T-helper 1 cell treated with Interleukin-12 subunit alpha and Interleukin-12 subunit beta and Interleukin-4 antibody, amounts not matched to agents 30 ng/mL and 1 ng/mL, for 36 hours (primary cell): ENCODE data around the gene TPH2. TPM values are rescaled to one million over a fixed set of nuclear protein-coding genes. Genes with fewer than 3 reads are reported as not detected.

Source experiments
- intact Hi-C: fragments of 100-400 bp; cut with micrococcal nuclease; formaldehyde crosslinking; loops from one replicate; pipeline ENCODE4 v1.15.1; 2024
- total RNA-seq: library from RNA; stranded (reverse); gene quantifications from 2 replicates; pipeline ENCODE4 v1.2.3, GENCODE V29; 2022

TPH2 gene
- total RNA-seq, 1 donor from 2014 or later = not detected

GRCh38 chr12:72033991-72034390, 95.3 kb downstream of the TPH2 start:
- intact Hi-C loops = no loop called here

DNA sequence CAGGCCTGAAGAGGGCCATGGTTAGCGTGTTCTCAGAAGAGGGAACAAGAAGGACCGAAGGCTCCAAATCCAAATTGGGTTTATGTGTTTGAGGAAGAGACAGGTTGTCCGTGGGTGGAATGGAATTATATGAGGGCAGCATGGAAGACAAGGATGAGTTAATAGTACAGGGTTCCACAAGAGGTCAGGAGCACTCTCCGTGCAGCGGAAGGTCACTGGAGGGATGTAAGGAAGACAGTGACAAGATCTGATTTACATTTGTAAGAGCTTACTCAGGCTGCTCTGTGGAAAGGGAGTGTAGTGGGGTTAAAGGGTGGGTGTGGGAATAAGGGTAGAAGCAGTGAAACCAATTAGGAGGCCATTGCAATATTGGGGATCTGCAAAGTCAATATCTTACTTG, 97.0 kb downstream of the TPH2 start:
- intact Hi-C loops = no loop called here

- intact Hi-C loops = no loop called here
Measured at GRCh38 chr12:72036393-72036792, 97.7 kb downstream of the TPH2 start.

DNA sequence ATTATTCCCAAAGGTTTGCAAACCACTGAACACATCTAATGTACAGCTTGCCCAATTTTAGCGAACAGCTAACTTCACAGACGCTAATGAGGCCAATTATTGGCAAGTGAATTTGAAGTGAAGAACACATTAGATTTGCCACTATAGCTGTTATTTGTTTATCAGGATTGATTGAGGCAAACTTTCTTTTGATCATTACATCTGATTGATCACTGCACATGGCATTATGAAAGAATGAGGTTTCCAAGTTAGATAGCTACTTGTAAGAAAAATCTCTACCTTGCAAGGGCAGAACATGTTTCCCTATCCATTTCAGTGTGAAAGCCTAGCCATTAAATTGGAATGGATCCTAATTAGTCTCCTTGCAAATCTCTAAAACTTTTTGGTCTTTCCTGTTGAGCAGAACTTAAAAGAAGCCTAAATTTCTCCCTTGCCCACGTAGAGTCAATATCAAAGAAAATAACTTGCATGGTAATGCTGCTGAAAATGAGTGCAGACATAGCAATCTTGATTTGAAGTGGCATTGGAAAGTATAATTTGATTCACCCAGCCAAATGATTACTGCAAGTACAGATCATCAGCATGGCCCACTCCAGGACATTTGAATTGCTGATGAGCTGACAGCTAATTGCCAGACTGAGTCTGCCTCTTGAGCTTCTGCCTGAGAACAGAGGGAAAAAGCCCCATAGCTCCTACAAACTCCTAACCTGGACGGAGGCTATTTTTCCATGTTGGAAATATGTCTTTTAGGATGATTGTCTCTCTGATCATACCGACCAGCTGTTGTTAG, 98.6 kb downstream of the TPH2 start:
- intact Hi-C loops = no loop called here

DNA sequence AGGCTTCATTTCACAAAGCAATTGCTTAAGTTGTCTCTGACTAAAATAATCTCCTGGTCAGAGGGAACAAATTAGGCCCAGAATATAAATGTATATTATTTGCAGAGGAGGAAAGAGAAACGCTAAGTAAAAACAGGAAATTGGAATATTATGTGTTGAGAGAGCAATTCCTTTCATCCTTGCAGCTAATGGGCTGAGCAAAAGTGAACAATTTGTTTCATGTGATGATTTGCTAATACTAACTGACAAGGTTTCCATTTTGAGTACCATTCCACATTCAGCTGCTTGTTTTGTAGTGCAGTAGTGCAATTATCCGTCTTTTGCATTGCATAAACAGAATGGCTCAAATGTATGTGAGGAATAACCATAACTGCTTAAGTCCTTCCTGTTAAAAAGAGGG, 103.2 kb downstream of the TPH2 start:
- intact Hi-C loops = no loop called here

- intact Hi-C loops = no loop called here
Measured at GRCh38 chr12:72053604-72054003, 115.0 kb downstream of the TPH2 start.

DNA sequence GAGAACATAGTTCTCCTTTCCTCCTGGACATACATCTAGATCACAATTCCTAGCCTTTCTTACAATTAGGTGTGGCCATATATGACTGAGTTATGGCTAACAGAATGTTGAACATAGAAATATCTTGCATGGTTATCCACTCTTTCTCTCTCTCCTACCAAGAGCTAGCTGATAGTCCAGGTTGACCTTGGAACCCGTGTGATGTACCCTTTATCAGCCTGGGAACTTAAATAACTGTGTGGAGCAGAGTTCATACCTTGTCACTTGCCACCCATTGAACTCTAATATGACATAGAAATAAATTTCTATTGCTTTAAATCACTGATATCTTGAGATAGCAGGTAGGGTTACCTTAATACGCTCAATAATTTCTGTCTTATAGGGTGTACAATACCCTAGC, 115.9 kb downstream of the TPH2 start:
- intact Hi-C loops = no loop called here

DNA sequence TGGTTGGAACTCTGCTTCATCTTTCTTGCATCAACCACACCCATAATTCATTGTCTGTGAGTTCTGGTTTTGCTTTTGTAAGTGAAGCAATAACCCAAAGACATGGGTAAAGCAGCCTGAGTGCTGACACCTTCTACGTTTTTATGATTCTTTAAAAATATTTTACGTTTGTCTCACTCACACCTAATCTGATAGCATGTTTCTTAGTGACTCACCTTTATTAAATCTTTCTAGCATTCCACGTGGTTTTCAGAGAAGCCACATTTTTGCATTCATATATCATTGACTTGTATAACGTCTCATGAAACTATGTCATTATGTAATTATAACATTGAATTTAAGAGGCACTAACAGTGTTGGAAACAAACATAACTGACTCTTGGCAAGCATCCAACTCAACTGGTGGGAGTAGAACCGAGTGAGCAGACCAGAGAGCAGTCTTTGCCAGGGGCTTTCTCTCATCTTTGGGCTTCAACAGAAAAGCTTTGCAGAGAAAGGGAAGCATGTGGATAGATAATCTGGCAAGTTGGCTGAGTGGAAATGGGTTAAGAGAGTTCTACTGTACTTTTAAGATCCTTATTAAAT, 118.8 kb downstream of the TPH2 start:
- intact Hi-C loops = no loop called here

DNA sequence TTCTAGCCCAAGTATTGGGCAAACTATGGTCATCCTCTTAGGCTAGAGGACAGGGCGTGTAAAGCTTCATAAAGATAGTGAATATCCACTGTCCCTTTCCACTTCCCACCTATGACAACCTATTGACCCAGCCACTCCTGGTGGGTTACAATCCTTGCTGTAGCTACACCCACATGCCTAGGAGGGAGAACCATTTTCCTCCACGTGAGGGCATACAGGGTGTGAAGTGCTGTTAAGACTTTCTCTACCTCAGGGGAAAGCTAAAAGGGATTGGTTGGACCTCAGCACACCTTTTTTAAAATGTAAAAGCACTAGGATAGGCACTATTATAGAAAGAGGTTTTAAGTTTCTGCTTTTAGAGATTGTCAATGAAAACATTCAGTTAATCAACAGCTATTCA, 124.4 kb downstream of the TPH2 start:
- intact Hi-C loops = no loop called here

DNA sequence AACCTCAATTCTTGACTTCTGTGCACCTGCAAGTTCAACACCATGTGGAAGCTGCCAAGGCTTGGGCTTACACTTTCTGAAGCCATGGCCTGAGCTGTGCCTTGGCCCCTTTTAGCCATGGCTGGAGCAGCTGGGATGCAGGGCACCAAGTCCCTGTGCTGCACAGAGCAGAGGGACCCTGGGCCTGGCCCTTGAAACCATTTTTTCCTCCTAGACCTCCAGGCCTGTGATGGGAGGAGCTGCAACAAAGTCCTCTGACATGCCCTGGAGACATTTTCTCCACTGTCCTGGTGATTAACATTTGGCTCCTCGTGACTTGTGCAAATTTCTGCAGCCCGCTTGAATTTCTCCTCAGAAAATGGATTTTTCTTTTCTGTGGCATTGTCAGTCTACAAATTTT, 132.4 kb downstream of the TPH2 start:
- intact Hi-C loops = no loop called here

DNA sequence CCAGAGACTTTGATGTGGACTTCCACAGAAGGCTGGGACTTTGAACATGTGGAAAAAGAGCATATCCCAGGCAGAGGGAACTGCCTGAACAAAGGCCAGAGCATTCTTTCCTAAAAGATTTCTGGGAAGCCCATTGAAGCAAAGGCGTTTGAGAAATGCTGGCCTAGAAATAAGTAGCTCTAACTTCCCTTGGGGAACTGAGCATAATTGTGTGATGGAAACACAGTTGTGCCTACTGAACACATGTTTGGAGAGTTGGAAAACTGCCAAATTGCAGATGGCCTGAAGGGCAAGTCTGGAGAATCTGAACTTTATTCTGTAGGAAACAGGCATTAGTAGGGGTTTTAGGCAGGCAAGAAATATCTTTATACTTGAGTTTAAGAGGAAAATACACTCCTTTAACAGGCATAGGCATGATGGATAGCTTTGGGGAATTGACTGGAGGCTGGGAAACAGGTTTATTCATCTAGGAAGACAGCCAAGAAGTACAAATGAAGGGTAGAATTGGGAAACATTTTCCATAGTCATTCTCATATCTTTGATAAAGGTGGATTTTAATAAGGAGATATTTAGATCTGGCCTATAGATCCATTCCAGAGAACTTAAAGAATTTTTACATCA, 134.1 kb downstream of the TPH2 start:
- intact Hi-C loops = no loop called here

GRCh38 chr12:72074065-72074464, 135.4 kb downstream of the TPH2 start:
- intact Hi-C loops = no loop called here

GRCh38 chr12:72074956-72075355, 136.3 kb downstream of the TPH2 start:
- intact Hi-C loops = no loop called here

DNA sequence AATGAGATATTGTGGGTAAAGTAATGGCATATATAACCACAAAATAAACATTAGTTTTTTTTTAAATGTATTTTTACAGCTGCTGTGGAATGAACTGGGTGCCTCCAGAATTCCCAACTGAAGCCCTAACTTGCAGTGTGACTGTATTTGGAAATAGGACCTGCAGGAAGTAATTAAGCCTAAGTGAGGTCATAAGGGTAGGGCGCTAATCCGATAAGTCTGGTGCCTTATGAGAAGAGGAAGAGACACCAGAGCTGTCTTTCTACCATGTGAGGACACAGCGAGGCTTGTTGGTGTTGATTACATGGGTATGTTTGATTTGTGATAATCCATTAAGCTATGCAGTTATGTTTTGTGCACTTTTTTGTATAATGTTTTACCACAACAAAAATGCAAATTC, 136.8 kb downstream of the TPH2 start:
- intact Hi-C loops = no loop called here

DNA sequence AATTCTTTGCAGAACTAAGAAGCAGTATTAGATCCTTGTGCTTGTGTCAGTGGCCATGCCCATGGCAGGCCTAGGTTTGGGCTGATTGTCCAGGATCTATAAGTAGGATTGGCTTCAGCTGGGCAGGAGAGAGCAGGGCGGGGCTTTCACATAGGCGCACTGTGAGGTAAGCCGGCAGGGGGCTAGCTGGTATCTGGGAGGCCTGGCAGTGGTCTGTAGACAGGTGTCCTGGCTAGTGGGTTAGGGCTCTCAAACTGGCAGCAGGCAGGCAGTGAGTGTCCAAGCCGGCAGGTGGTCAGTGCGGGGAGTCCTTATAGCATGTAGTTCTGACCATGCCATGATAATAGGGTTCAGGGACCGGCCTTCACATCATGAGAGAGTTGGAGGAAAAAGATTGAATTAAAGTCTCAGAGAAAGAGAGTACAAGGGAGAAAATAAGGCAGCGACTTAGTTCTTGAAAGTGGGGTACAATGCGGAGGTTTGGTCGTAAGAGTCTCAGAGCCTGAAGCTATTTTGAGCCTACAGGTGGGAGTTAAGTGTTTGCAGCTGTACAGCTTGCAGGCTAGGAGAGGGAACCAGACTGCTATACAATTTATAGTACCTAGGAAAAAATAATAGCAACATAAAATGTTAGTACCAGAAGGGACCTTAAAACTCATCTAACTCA, 137.4 kb downstream of the TPH2 start:
- intact Hi-C loops = no loop called here

GRCh38 chr12:72076558-72076915, 137.9 kb downstream of the TPH2 start:
- intact Hi-C loops = no loop called here

- intact Hi-C loops = no loop called here
Measured at GRCh38 chr12:72077111-72077820, 138.6 kb downstream of the TPH2 start.

DNA sequence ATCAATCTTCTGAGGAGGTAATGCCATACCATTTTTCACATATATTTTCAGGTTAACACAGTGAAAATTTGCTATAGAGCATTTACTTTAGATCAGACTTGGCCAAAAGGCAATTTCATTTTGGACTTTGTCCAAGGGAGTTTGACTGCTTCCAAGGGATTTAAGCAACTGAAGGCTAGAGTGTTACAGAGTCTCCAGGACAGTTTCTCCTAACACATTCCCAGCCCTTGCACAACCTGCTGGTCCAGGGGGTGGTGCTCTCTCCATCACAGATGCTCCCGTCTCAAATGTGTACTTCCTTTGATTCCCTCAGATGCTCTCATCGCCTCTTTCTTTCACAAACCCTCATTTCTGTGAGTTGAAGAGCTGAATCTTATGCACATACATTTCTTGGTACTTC, 143.1 kb downstream of the TPH2 start:
- intact Hi-C loops = no loop called here
